Measurements from ENCODE around the gene MYL5. TPM values are rescaled to one million over a fixed set of nuclear protein-coding genes. Genes with fewer than 3 reads are reported as not detected.

The MYL5 gene, protein sequence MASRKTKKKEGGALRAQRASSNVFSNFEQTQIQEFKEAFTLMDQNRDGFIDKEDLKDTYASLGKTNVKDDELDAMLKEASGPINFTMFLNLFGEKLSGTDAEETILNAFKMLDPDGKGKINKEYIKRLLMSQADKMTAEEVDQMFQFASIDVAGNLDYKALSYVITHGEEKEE
- 10 to 100 TPM; 17.9 to 22.9 (median 21.7) TPM for polyA plus RNA-seq (ENCODE audit: insufficient read length in 3 of 3)
- long read RNA-seq, donor 1, result 0 reads
- long read RNA-seq, donor 2, partial matches to known transcripts, result 631 of 655 reads
- long read RNA-seq, donor 2, other reads (novel, unspliced or antisense), result 24 of 655 reads
- long read RNA-seq, donor 3, partial matches to known transcripts, result 0 of 1 reads
- long read RNA-seq, donor 3, other reads (novel, unspliced or antisense), result 0 of 1 reads
- long read RNA-seq, donor 4, partial matches to known transcripts, result 0 of 1 reads
- long read RNA-seq, donor 4, other reads (novel, unspliced or antisense), result 0 of 1 reads
- long read RNA-seq, donor 5, result 0 reads
- long read RNA-seq, donor 6, result 0 reads
- long read RNA-seq, donor 7, partial matches to known transcripts, result 276 of 1,237 reads
- long read RNA-seq, donor 7, other reads (novel, unspliced or antisense), result 961 of 1,237 reads
- long read RNA-seq, donor 8, result 0 reads
- long read RNA-seq, donor 9, partial matches to known transcripts, result 0 of 1 reads
- long read RNA-seq, donor 9, other reads (novel, unspliced or antisense), result 0 of 1 reads
- long read RNA-seq, donor 10, partial matches to known transcripts, result 0 of 9 reads
- long read RNA-seq, donor 10, other reads (novel, unspliced or antisense), result 6 of 9 reads
- long read RNA-seq, donor 11, partial matches to known transcripts, result 0 of 2 reads
- long read RNA-seq, donor 11, other reads (novel, unspliced or antisense), result 0 of 2 reads
- long read RNA-seq, donor 12, result 0 reads
- long read RNA-seq, donor 13, result 0 reads
- long read RNA-seq, donor 14, result 0 reads
- long read RNA-seq, donor 15, partial matches to known transcripts, result 42 of 181 reads
- long read RNA-seq, donor 15, other reads (novel, unspliced or antisense), result 139 of 181 reads
- long read RNA-seq, donor 16, partial matches to known transcripts, result 0 of 12 reads
- long read RNA-seq, donor 16, other reads (novel, unspliced or antisense), result 8 of 12 reads

DNA sequence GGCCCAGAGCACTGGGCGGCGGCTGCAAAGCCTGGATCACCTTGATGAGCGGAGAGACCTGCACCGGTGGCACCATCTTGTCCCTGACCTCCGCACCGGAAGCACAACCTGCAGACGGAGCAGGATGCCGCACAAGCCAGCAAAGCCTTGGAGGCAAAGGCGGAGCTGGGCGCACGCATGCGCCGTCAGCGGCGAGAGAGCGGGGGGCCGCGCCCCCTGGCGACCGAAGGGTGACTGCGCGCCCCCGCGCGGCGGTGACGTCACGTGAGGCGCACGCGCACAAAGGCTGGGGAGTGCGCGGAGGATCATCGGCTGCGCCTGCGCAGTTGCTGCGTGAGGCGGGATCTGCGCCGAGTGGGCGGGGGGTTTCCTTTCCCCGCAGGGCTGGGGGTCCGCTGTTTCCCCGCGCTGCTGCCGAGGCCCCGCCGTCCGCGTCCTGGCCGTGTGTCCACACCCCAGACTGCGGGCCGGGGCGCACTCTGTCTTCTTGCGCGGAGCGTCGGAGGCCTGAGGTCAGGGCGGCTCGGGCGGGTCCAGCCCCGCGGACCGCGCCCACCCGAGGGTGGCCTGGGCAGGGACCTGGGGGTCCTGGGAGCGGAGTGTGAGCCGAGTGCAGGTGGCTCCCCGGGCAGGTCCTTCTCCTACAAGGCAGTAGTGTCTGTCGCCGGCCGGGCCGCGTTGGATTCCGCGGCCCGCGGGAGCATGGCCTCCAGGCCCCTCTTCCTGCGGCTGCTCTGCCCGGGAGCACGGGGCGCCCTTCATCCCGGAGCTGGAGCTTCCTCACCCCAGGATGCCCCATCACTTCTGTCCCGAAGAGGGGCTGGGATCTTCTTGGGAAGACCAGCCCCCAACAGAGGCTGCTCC lies at the start of gene MYL5, which contains the start of gene ATP5ME:
Gene MYL5 (plus strand): TSS at position 371 of the 864 bp plus-strand sequence. CDS start 3,485 bp downstream, outside the sequence.
Gene ATP5ME (minus strand): TSS at position 105 of the 864 bp plus-strand sequence. CDS start 29 bp downstream, at position 76.
- peak; percentile 90 to 97 (median 95) for DNase-seq (ENCODE audit: extremely low read depth in 1 of 11, low read depth in 9 of 11, low spot score in 4 of 11)

DNA sequence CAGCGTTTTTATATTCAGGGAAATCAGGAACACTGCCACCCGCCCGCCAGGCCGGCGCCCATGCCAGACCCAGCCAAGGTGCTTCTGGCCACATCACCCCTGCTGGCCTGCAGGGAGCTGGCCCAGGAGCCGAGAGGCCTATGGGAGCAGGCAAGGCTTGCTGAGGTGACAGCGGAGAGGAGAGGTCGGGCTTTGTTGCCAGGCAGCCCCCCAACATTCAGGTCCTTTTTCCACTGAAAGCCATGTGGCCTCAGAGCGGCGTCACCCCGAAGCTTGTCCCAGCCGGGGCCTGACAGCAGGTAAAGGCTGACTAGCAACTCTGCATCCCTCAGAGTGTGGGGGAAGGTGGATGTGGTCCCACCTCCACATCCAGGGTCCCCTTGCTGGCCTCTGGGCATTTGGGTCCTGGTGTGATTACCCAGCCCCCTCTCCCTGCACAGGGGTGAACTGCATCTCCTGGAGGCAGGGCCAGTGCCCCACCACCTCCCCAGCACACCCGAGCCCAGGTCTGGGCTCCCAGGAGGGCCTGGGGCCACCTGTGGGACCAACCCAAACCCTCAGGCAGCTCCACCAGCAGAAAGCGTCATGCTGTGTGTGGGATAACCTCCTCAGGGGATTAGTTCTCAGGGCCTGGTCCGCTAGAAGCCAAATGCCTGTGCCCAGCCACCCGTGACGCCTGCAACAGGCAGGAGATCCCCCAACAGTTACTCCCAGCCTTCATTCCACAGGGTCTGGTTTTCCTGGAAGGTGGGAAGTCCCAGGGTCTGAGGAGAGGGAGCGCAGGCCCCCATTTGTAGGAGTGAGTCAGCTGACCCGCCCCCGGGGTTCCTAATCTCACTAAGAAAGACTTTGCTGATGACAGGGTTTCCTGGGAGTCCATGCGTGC lies 49.4 kb upstream of the MYL5 start, which contains the start of gene PDE6B:
Gene PDE6B (plus strand): TSS at position 869 of the 886 bp plus-strand sequence. CDS start 54 bp downstream, outside the sequence.
- peak in 8 of 11 donors; percentile 31 to 83 (median 60) for DNase-seq (ENCODE audit: extremely low read depth in 1 of 11, low read depth in 9 of 11, low spot score in 4 of 11)

DNA sequence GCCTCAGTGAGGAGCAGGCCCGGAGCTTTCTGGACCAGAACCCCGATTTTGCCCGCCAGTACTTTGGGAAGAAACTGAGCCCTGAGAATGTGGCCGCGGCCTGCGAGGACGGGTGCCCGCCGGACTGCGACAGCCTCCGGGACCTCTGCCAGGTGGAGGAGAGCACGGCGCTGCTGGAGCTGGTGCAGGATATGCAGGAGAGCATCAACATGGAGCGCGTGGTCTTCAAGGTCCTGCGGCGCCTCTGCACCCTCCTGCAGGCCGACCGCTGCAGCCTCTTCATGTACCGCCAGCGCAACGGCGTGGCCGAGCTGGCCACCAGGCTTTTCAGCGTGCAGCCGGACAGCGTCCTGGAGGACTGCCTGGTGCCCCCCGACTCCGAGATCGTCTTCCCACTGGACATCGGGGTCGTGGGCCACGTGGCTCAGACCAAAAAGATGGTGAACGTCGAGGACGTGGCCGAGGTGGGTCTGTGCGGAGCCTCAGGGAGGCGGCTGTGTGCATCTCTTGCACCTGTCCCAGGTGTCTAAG lies 48.6 kb upstream of the MYL5 start:
- no peak for DNase-seq (ENCODE audit: extremely low read depth in 1 of 11, low read depth in 9 of 11, low spot score in 4 of 11)

DNA sequence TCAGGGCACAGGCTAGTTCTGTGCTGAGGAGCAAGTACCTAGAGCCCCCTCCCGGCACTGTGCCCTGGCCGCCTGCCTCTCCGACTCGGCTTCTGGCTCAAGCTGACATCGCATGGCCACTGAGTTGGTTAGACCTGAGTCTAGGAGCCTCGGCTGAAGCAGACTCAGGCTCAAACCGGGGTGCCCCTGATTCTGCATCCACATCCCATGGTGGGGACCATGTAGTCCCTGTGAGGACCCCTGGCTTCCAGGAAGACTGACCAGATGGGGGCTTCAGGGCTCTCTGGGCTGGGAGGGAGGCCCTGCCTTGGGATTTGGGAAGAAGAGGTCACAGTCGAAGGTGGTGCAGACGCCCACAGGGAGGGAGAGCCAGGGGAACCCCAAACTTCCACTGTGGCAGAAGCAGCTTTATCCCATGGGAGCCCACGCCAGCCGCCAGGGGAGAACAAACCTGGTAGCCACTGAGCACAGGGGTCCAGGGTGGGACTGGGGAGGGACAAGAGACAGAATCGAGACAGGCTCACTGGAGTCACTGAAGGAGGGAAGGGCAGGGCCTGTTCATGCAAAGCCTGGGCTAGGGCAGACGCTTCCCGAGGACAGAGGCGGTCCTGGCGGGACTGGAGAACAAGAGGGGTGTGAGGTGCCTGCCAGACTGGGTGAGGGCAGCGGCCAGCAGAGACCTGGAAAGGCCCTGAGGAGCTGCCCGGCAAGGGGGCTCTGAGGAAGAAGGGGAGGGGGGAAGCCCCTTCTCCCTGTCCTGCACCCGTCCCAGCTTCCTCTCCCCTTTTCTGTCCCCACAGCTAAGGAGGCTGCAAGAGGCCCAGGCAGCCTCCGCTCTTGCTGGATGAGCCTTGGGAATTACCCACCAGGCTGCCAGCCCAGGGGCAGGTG lies 47.9 kb upstream of the MYL5 start:
- no peak for DNase-seq (ENCODE audit: extremely low read depth in 1 of 11, low read depth in 9 of 11, low spot score in 4 of 11)

DNA sequence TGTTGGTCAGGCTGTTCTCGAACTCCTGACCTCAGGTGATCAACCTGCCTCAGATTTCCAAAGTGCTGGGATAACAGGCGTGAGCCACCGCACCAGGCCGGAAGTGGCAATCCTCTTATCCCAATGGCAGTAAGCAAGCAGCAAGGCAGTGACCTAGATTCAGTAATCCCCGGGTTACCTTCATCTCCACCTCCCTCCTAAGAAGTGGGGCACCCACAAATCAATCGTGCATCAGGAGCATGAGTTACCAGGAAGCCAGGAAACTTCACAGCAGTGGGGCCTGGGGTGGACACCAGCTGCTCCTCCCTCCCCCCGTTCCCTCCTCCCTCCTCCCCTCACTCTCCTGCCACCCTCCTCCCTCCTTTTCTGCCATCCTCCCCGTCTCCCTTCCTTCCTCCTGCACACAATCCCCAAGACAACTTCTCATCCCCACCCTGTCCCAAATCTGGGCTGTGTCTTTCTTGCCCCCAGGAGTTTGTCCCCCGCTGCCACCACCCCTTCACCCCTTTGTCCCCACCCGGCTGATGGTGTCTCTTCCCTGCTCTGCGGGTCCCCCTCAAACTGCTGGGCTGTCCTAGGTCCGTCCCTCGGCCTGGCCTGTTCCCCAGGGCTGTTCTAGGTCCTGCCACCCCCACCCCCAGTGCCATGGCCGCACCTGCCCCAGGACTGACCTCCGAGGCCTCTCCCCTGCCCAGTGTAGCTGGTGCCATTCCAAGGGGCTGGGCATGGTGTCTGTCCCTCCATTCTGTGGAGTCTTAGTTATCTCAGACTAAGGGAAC lies 46.8 kb upstream of the MYL5 start:
- DNase-seq (ENCODE audit: extremely low read depth in 1 of 11, low read depth in 9 of 11, low spot score in 4 of 11), result no peak

DNA sequence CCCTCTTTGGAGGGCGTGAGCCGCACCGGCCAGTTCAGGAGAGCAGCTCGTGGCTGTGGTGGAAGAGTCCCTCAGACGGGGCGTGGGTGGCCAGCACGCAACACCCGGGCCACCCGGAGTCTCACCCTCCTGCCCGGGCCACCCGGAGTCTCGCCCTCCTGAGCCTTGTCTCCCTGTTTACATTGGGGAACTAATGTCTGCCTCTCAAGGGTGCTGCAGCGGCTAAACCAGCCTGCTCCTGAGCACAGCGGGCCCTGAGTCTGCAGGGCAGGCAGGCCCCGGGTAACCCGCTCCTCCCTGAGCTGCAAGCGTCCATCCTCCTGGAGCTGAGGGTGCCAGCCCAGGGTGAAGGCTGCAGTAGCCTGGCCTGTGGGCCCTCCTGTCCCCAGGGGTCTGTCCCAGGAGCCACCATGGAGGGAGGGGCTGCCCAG lies 46.0 kb upstream of the MYL5 start:
- no peak for DNase-seq (ENCODE audit: extremely low read depth in 1 of 11, low read depth in 9 of 11, low spot score in 4 of 11)

DNA sequence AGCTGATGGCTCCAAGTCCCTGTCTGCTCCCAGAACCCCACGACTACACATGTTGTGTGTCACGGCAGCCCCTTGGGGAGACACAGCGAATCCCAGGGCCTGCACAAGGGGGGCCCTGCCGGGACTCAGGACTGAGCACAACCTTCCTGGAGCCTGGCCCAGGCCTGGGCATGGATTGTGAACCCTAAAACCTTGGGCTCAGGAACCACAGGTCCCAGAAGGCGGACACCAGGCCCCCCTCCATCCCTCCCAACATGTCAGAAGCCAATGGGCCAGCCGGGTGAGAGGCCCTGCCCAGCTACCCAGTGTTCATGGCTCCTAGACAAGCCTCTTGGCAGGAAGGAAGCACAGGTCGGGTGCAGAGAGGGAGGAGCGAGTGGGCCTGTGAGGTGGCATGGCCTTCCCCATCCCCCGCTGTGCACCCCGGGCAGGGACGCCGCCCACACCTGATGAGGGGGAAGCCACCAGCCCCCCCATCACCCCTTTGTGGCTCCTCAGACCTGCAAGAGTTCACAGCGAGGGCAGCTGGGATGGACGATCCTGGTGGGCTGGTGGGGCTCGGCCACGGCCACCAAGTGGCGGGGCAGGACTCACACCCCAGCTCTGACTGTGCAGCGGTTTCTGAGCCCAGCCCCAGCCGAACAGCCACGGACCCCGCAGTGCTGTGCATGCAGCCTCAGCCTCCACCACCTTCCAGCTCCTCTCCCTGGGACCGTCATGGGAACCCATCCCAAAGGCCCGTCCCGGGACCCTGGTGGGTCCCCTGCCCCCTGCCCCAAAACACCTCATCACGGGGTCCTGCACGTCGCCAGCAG lies 45.3 kb upstream of the MYL5 start:
- DNase-seq (ENCODE audit: extremely low read depth in 1 of 11, low read depth in 9 of 11, low spot score in 4 of 11), result no peak

DNA sequence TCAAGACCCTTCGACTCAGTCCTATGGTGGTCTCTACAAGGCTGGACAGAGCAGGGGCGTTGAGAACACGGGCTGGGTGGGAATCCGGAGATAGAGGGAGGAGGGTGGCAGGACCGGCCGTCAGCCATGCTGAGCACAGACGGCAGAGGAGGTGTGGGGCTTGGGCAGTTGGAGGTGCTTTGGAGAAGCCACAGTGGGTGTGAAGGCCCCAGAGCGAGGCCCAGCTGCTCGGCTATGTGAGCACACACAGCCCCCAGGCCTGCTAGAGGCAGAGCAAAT lies 44.8 kb upstream of the MYL5 start:
- DNase-seq (ENCODE audit: extremely low read depth in 1 of 11, low read depth in 9 of 11, low spot score in 4 of 11), result no peak

DNA sequence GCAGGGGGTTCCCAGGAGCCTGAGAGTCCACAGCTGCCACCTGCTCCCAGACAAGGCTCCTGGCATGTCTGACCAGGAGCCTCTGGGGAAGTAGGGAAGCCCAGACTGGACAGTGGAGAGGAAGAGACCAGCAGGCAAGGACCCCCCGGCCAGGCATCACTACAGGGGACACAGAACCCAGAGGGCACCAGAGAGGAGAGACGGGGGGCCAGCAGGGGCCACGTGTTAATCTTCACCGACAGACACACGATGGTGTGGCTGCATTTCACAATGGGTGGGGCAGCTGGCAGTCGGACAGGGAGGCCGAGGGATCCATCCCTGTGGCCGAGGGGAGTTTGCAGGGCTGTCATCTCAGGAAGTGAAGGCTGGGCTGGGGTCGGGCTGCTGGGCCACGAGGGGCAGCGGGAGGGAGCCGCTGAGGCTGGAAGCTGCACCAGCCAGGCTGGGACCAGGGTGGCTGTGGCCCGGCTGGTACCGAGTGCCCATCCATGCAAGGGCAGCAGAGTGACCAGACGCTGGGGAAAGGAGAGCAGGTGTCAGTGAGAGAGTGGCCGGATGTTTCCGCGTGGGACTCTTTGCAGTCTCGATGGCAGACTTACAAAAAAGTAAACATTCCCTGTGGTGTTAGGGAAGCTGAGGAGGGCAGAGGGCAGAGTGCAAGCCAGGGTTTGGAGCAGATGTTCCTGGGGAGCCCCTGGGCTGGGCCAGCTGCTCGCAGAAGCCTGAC lies 44.3 kb upstream of the MYL5 start:
- DNase-seq (ENCODE audit: extremely low read depth in 1 of 11, low read depth in 9 of 11, low spot score in 4 of 11), result no peak

DNA sequence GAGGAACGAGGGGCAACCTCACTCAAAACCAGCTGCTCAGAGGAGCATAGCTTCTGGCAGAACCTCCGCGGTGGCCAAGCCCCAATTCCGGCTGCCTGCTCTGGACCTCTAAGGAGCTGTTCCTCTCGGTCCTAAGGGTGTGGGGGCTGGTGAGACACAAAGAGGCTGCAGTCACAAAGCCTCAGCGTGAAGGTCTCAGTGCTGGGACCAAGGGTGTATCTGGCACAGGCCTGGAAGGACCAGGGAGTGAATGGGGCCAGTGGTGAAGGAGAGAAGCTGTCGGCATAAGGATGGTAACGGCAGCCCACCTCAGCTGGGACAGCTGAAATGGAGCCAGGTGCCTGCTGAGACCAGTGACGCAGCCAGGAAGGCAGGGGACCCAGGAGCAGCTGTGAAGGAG lies 43.7 kb upstream of the MYL5 start:
- DNase-seq (ENCODE audit: extremely low read depth in 1 of 11, low read depth in 9 of 11, low spot score in 4 of 11), result no peak

DNA sequence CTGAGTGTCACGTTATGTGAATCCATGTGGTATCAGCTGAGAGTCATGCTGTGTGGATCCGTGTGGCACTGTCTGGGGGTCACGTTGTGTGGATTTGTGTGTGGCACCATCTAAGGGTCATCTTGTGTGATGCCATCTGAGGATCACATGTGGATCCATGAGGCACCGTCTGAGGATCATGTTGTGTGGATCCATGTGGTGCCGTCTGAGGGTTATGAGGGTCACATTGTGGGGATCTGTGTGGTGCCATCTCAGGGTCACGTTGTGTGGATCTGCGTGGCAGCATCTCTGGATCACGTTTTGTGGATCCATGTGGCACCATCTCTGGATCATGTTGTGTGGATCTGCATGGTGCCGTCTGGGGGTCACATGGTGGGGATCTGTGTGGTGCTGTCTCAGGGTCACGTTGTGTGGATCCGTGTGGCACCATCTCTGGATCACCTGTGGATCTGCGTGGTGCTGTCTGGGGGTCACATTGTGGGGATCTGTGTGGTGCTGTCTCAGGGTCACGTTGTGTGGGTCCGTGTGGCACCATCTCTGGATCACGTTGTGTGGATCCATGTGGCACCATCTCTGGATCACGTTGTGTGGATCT lies 42.0 kb upstream of the MYL5 start:
- DNase-seq (ENCODE audit: extremely low read depth in 1 of 11, low read depth in 9 of 11, low spot score in 4 of 11), result no peak

DNA sequence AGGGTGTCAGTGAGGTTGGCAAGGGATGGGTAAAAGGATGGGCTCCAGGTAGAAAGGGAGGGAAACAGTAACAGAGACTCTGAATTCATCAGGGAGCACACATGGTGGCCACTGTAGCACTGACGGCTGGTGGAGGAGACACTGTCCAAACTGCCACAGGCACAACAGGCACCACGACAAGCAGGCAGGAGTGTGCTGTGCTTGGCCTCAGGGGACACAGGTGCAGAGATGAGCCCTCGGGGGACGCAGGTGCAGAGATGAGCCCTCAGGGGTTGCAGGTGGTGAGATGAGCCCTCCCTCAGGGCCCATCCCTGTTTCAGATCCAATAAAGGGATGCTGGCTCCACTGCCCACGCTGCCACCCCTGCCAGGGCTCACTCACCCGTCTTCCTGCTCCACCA lies 41.4 kb upstream of the MYL5 start:
- DNase-seq (ENCODE audit: extremely low read depth in 1 of 11, low read depth in 9 of 11, low spot score in 4 of 11), result no peak

DNA sequence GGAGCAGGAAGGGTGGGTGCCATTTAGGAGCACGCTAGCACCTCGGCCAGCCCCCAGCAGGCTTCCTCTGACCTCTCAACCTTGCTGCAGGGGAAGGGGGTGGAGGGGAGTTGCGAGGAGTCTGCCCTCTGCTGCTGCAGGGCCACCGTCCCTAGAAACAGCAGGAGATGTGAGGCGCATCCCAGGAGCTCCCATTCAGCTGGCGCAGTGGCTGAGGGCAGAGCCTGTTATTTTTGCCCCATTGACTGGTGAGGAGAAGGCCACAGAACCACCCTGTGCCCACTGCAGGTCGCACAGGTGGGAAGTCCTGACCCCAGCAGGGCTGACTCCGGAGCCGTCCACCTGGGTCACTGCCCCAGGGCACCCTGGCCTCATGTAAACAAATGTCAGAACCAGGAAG lies 40.9 kb upstream of the MYL5 start:
- no peak for DNase-seq (ENCODE audit: extremely low read depth in 1 of 11, low read depth in 9 of 11, low spot score in 4 of 11)
